ENCODE data around the gene ABCD3. TPM values are rescaled to one million over a fixed set of nuclear protein-coding genes. Genes with fewer than 3 reads are reported as not detected.

ABCD3 gene
- total RNA-seq, 1 donor, result 35.2 TPM

- H3K4me3 ChIP-seq (ENCODE audit: low read depth, low read length), result no peak overlapping the region
- TF ChIP-seq CTCF (IDR thresholded peaks at IDR 0.05; ENCODE audit: insufficient read depth, low read length), result no peak
- no peak for DNase-seq (ENCODE audit: low read depth)
These were observed 119.1 kb downstream of the ABCD3 start for GRCh38 chr1:94537254-94537653.

GRCh38 chr1:94538243-94538827 lies 120.1 kb downstream of the ABCD3 start:
- DNase-seq (ENCODE audit: low read depth), result no peak
- H3K4me3 ChIP-seq (ENCODE audit: low read depth, low read length), result peak overlapping the region; percentile 46

GRCh38 chr1:94539496-94539895 lies 121.3 kb downstream of the ABCD3 start:
- TF ChIP-seq CTCF (IDR thresholded peaks at IDR 0.05; ENCODE audit: insufficient read depth, low read length), result no peak
- peak; percentile 45 for DNase-seq (ENCODE audit: low read depth)
- peak overlapping the region; percentile 73 for H3K4me3 ChIP-seq (ENCODE audit: low read depth, low read length)

More at GRCh38 chr1:94538243-94538827, 120.1 kb downstream of the ABCD3 start:
- TF ChIP-seq CTCF (IDR thresholded peaks at IDR 0.05; ENCODE audit: insufficient read depth, low read length), result peak; percentile 45

- no peak for TF ChIP-seq CTCF (IDR thresholded peaks at IDR 0.05; ENCODE audit: insufficient read depth, low read length)
- peak overlapping the region; percentile 73 for H3K4me3 ChIP-seq (ENCODE audit: low read depth, low read length)
- DNase-seq (ENCODE audit: low read depth), result no peak
These were observed 122.5 kb downstream of the ABCD3 start for GRCh38 chr1:94540440-94541245.

GRCh38 chr1:94541246-94542087 lies 123.3 kb downstream of the ABCD3 start, which contains the start of gene F3:
Gene F3, minus strand, starts transcription at chr1:94541759. Its CDS starts 123 bp downstream, at chr1:94541636.
- DNase-seq (ENCODE audit: low read depth), result peak; percentile 68
- H3K4me3 ChIP-seq (ENCODE audit: low read depth, low read length), result peak within 1 kb of the TSS; percentile 73
- TF ChIP-seq CTCF (IDR thresholded peaks at IDR 0.05; ENCODE audit: insufficient read depth, low read length), result peak; percentile 3

- no peak for DNase-seq (ENCODE audit: low read depth)
- TF ChIP-seq CTCF (IDR thresholded peaks at IDR 0.05; ENCODE audit: insufficient read depth, low read length), result no peak
- H3K4me3 ChIP-seq (ENCODE audit: low read depth, low read length), result peak overlapping the region; percentile 73
These were observed 124.1 kb downstream of the ABCD3 start for GRCh38 chr1:94542088-94542870.

Data from fibroblast of the aortic adventitia (primary cell).